GM04504 (cell line): ENCODE results near the gene MVD.
"Not testable (repeated sequence)": the region's sequence is repeated elsewhere in the genome, so short reads cannot be mapped to it uniquely, and the experiment has no call there.

Source experiments
- DNase-seq: peaks from one replicate; pipeline ENCODE4 v3.0.0-alpha.2; 2012; ENCODE audit warnings: low read depth

MVD gene

GRCh38 chr16:88624977-88625576 is 37.8 kb downstream of the MVD start:
- no peak for DNase-seq

GRCh38 chr16:88624481-88624880 is 38.4 kb downstream of the MVD start:
- DNase-seq = no peak

GRCh38 chr16:88623858-88624257 is 39.0 kb downstream of the MVD start:
- no peak for DNase-seq

- DNase-seq = no peak
Observed at GRCh38 chr16:88622866-88623265, 40.0 kb downstream of the MVD start.

- DNase-seq = no peak
Observed at GRCh38 chr16:88622125-88622524, 40.8 kb downstream of the MVD start.

GRCh38 chr16:88619859-88620815 is 42.8 kb downstream of the MVD start:
- no peak for DNase-seq

GRCh38 chr16:88618956-88619667 is 43.8 kb downstream of the MVD start:
- DNase-seq = no peak

- no peak for DNase-seq
Observed at GRCh38 chr16:88618182-88618955, 44.5 kb downstream of the MVD start.

GRCh38 chr16:88617268-88618031 is 45.4 kb downstream of the MVD start:
- DNase-seq = no peak

- no peak for DNase-seq
Observed at GRCh38 chr16:88616736-88617135, 46.2 kb downstream of the MVD start.

- no peak for DNase-seq
Observed at GRCh38 chr16:88616320-88616719, 46.6 kb downstream of the MVD start.

GRCh38 chr16:88614818-88615580 is 47.9 kb downstream of the MVD start:
- DNase-seq = no peak

- no peak for DNase-seq
Observed at GRCh38 chr16:88613911-88614817, 48.7 kb downstream of the MVD start.

- DNase-seq = no peak
Observed at GRCh38 chr16:88613293-88613692, 49.6 kb downstream of the MVD start.

- no peak for DNase-seq
Observed at GRCh38 chr16:88610909-88611812, 51.7 kb downstream of the MVD start.

GRCh38 chr16:88610080-88610479 is 52.8 kb downstream of the MVD start:
- no peak for DNase-seq

GRCh38 chr16:88609426-88609825 is 53.5 kb downstream of the MVD start:
- not testable (repeated sequence) for DNase-seq

- DNase-seq = no peak
Observed at GRCh38 chr16:88608076-88608475, 54.8 kb downstream of the MVD start.
